CD8-positive, alpha-beta memory T cell (primary cell): ENCODE data around the gene ZNHIT3. TPM values are rescaled to one million over a fixed set of nuclear protein-coding genes. Genes with fewer than 3 reads are reported as not detected.

ENCODE experiments used
- CTCF ChIA-PET: fragments of 350-600 bp; sonication (Branson Sonifier 250); formaldehyde crosslinking; loops from one replicate; lab custom pipeline; 2021; ENCODE audit warnings: antibody characterized with exemption; lab: Charles Lee
- POLR2A ChIA-PET: fragments of 350-600 bp; sonication (Branson Sonifier 250); formaldehyde crosslinking; loops from one replicate; lab custom pipeline; 2021; ENCODE audit warnings: antibody characterized with exemption; lab: Charles Lee
- DNase-seq, 5 donors: peaks; one replicate each; pipeline versions ENCODE4 v3.0.0 to v3.0.0-alpha.2; 2020 to 2022; ENCODE audit warnings: mixed read lengths in 1 of 5
- H3K27ac ChIP-seq: one replicate; pipeline ENCODE4 v1.7.0; 2013; ENCODE audit warnings: low read depth, mild to moderate bottlenecking, low read length, moderate library complexity
- H3K27me3 ChIP-seq: 2 replicates; pipeline ENCODE4 v1.7.0; 2013; ENCODE audit warnings: low read length, mild to moderate bottlenecking; ENCODE audit not compliant: insufficient read depth, poor library complexity, severe bottlenecking
- H3K36me3 ChIP-seq: 2 replicates; pipeline ENCODE4 v1.7.0; 2013; ENCODE audit warnings: mild to moderate bottlenecking, low read length, moderate library complexity; ENCODE audit not compliant: insufficient read depth
- H3K4me1 ChIP-seq: 2 replicates; pipeline ENCODE4 v1.7.0; 2013; ENCODE audit warnings: mild to moderate bottlenecking, low read length, moderate library complexity; ENCODE audit not compliant: insufficient read depth
- H3K4me3 ChIP-seq: 2 replicates; pipeline ENCODE4 v1.7.0; 2013; ENCODE audit warnings: mild to moderate bottlenecking, low read length
- H3K9me3 ChIP-seq: 2 replicates; pipeline ENCODE4 v1.7.0; 2013; ENCODE audit warnings: mild to moderate bottlenecking, low read length
- H3K27ac Mint-ChIP-seq, 8 donors: one replicate each; pipeline ENCODE4 v1.8.0; 2020 to 2021; ENCODE audit warnings: mixed read lengths in 8 of 8, mild to moderate bottlenecking in 6 of 8, inconsistent platforms in 3 of 8, moderate library complexity in 3 of 8
- H3K27me3 Mint-ChIP-seq, 2 donors: one replicate each; pipeline ENCODE4 v1.8.0; 2020 to 2021; ENCODE audit warnings: mixed read lengths in 2 of 2, mild to moderate bottlenecking in 1 of 2, moderate library complexity in 1 of 2
- H3K36me3 Mint-ChIP-seq, 3 donors: one replicate each; pipeline ENCODE4 v1.8.0; 2020 to 2021; ENCODE audit warnings: mixed read lengths in 3 of 3, inconsistent platforms in 1 of 3, mild to moderate bottlenecking in 1 of 3
- H3K4me1 Mint-ChIP-seq, 3 donors: one replicate each; pipeline ENCODE4 v1.8.0; 2020 to 2021; ENCODE audit warnings: mixed read lengths in 3 of 3, inconsistent platforms in 1 of 3, mild to moderate bottlenecking in 1 of 3
- H3K4me3 Mint-ChIP-seq, 7 donors: one replicate each; pipeline ENCODE4 v1.8.0; 2020 to 2021; ENCODE audit warnings: mixed read lengths in 7 of 7, mild to moderate bottlenecking in 6 of 7, moderate library complexity in 4 of 7, inconsistent platforms in 2 of 7
- H3K9me3 Mint-ChIP-seq, 5 donors: one replicate each; pipeline ENCODE4 v1.8.0; 2020 to 2022; ENCODE audit warnings: mixed read lengths in 5 of 5, mild to moderate bottlenecking in 3 of 5, moderate library complexity in 2 of 5, inconsistent platforms in 1 of 5
- polyA plus RNA-seq: library from polyadenylated mRNA; unstranded; fragments of 300-500 nt; fragmentation: Illumina TruSeq; gene quantifications from one replicate; pipeline ENCODE4 v1.2.3, GENCODE V29; 2021
- total RNA-seq, 2 experiments: library from RNA; stranded (reverse); gene quantifications; one replicate each; pipeline ENCODE4 v1.2.3, GENCODE V29; 2021

The ZNHIT3 gene
- total and polyA plus RNA-seq, 3 experiments from 2014 or later: 57.6 to 89.4 (median 60.8) TPM

DNA sequence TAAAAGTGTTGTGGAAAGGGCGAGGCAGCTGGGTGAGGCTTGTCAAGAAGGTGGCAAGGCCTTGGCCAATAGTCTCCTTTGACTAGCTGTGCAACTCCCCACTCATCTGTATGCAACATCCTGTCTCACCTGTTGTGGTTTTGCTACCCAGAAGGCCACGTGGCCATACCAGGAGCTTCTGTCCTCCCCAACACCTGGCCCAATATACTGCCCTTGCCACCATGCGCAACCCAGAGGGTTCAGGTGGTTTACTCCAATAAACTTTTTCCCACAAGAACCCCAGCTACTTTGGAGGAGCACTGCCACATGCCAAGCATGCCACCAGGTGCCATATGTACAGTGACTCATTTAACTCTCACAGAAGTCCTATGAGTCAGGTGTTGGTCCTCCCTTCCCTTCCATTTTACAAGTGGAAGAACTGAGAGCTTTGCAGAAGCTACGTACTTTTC lies 38.0 kb downstream of the ZNHIT3 start:
- no peaks in the 10 kb centered on the region for H3K27me3 ChIP-seq
- CTCF ChIA-PET: interaction anchor here (1.1 to 2.9 kb wide), 2 partner anchors 10 to 41 kb away, joined by 4 to 13 read pairs; partner anchors contain the start of genes MYO19 and PIGW
- no peak overlapping the region for H3K4me3 ChIP-seq
- Mint-ChIP-seq H3K4me3 (no peak overlapping the region), H3K4me1 (peaks cover 8 to 12% (median 8%) of the 10 kb centered on the region in 3 donors), H3K27ac (peak overlapping the region in 3 of 8 donors; percentile 47 to 64 (median 52)), H3K27me3 (no peaks in the 10 kb centered on the region), H3K36me3 (peaks cover 7 to 65% (median 15%) of the 10 kb centered on the region in 3 donors), H3K9me3 (no peaks in the 10 kb centered on the region)
- H3K36me3 ChIP-seq: peaks cover 9% of the 10 kb centered on the region
- POLR2A ChIA-PET: no interaction called here
- no peak for DNase-seq
- no peaks in the 10 kb centered on the region for H3K9me3 ChIP-seq
- H3K4me1 ChIP-seq: no peaks in the 10 kb centered on the region
- no peak overlapping the region for H3K27ac ChIP-seq

DNA sequence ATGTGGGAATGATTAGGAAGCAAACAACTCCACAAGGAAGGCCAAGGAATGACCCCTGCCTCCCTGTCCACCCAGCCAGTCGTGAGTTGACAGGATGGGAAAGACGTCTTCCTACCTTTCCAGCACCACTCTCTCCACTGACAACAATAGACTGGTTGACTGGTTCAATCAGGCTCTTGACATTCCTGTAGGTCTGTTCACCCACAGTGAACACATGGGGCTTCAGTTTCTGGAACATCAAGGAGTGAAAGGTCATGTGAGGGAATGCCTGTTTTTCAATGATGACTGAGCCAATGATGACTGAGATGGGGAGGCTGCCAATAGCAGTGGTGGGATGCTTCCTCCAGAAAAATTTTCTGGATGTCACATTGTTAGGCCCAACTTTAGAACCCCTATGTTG lies 38.6 kb downstream of the ZNHIT3 start:
- Histone ChIP-seq H3K4me3 (no peak overlapping the region), H3K27me3 (no peaks in the 10 kb centered on the region), H3K9me3 (no peaks in the 10 kb centered on the region), H3K36me3 (peaks cover 9% of the 10 kb centered on the region), H3K27ac (no peak overlapping the region), H3K4me1 (no peaks in the 10 kb centered on the region)
- DNase-seq: no peak
- Mint-ChIP-seq H3K4me3 (no peak overlapping the region), H3K27me3 (no peaks in the 10 kb centered on the region), H3K9me3 (no peaks in the 10 kb centered on the region), H3K27ac (peak overlapping the region in 1 of 8 donors; percentile 51), H3K4me1 (peaks cover 8 to 12% (median 8%) of the 10 kb centered on the region in 3 donors), H3K36me3 (peaks cover 7 to 64% (median 15%) of the 10 kb centered on the region in 3 donors)
- CTCF ChIA-PET: interaction anchor here (2.9 kb wide), 1 partner anchor 9 kb away, joined by 13 read pairs; the partner anchor contains the start of genes MYO19 and PIGW
- POLR2A ChIA-PET: no interaction called here

DNA sequence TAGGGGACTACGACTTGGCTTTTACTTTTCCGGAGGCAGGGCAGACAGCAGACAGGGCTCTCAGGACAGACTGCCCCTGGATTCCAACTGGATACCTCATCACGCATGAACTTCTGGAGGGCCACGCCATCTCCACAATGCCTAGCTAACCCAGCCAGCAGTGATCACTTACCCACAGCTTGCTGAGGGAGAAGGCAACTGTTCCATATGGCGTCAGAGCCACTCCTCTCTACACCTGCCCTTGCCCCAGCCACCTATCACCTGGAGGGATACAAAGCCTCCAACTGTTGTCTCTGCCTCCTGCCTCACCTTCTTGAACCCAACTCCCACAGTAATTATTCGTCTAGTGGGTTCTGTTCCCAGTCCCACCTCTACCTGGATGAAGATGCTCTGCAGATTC lies 39.4 kb downstream of the ZNHIT3 start:
- Histone ChIP-seq H3K36me3 (peaks cover 9% of the 10 kb centered on the region), H3K4me3 (no peak overlapping the region), H3K27ac (no peak overlapping the region), H3K27me3 (no peaks in the 10 kb centered on the region), H3K9me3 (no peaks in the 10 kb centered on the region), H3K4me1 (no peaks in the 10 kb centered on the region)
- H3K9me3 Mint-ChIP-seq: no peaks in the 10 kb centered on the region
- peaks cover 8 to 12% (median 8%) of the 10 kb centered on the region in 3 donors for H3K4me1 Mint-ChIP-seq
- POLR2A ChIA-PET: no interaction called here
- DNase-seq: no peak
- H3K36me3 Mint-ChIP-seq: peaks cover 0 to 59% (median 9%) of the 10 kb centered on the region in 3 donors
- no peak overlapping the region for H3K27ac Mint-ChIP-seq
- no peak overlapping the region for H3K4me3 Mint-ChIP-seq
- H3K27me3 Mint-ChIP-seq: no peaks in the 10 kb centered on the region
- CTCF ChIA-PET: no interaction called here

DNA sequence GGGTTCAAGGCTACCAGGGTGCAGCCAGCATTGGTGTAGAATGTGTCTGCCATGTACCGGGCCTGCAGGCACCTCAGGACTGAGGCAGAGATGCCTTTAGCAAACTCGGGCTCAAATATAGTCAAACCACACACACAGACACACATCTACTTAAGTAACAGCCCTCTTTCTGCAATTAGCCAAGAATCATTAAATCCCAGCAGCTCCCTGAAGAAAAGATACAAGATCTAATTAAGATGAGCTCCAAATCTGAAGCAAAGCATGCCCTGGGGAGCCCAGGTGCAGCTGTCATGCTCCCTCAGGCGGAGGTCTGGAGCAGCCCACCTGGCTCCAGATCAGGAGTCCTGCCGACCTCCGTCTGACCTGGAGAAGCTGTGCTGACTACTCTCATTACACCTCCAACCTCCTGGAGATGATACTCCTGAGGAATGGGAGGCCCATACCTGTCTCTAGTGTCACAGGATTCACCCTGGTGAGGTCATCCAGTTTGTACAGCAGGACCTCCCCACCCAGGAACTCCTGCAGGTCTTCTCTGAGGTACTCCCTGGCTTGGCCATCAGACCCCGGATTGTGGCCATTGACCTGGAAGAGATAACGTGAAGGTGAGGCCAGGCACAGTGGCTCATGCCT lies 41.3 kb downstream of the ZNHIT3 start:
- no peaks in the 10 kb centered on the region for H3K27me3 ChIP-seq
- CTCF ChIA-PET: no interaction called here
- no peak overlapping the region for H3K4me3 ChIP-seq
- Mint-ChIP-seq H3K27ac (peak overlapping the region in 1 of 8 donors; percentile 8), H3K27me3 (no peaks in the 10 kb centered on the region), H3K36me3 (peaks cover 0 to 60% (median 11%) of the 10 kb centered on the region in 3 donors), H3K4me3 (no peak overlapping the region), H3K4me1 (peaks cover 8 to 12% (median 9%) of the 10 kb centered on the region in 3 donors), H3K9me3 (no peaks in the 10 kb centered on the region)
- no peak for DNase-seq
- H3K27ac ChIP-seq: no peak overlapping the region
- H3K9me3 ChIP-seq: no peaks in the 10 kb centered on the region
- POLR2A ChIA-PET: no interaction called here
- no peaks in the 10 kb centered on the region for H3K4me1 ChIP-seq
- peaks cover 9% of the 10 kb centered on the region for H3K36me3 ChIP-seq

DNA sequence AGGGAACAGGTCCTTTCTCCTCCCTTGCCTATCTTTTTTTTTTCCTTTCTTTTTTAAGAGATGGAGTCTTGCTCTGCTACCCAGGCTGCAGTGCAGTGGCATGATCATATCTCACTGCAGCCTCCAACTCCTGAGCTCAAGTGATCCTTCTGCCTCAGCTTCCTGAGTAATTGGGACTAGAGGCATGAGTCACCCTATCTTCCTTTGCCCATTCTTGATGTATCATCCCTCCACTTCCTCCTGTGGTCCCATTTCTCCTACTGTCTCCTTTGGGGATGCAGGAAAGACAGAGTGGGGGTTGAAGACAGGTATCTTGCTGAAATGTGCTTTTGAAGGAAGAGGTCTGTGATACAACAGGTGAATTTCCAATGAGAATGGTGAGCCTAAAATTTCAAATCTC lies 42.6 kb downstream of the ZNHIT3 start:
- no peak overlapping the region for H3K27ac ChIP-seq
- no peaks in the 10 kb centered on the region for H3K9me3 Mint-ChIP-seq
- no peaks in the 10 kb centered on the region for H3K9me3 ChIP-seq
- ChIA-PET CTCF (no interaction called here), POLR2A (no interaction called here)
- DNase-seq: no peak
- no peaks in the 10 kb centered on the region for H3K27me3 Mint-ChIP-seq
- H3K4me1 Mint-ChIP-seq: peaks cover 10 to 21% (median 15%) of the 10 kb centered on the region in 3 donors
- no peak overlapping the region for H3K4me3 Mint-ChIP-seq
- peaks cover 7% of the 10 kb centered on the region for H3K4me1 ChIP-seq
- H3K27ac Mint-ChIP-seq: peak overlapping the region in 3 of 8 donors; percentile 5 to 72 (median 58)
- no peak overlapping the region for H3K4me3 ChIP-seq
- H3K36me3 ChIP-seq: peaks cover 9% of the 10 kb centered on the region
- H3K27me3 ChIP-seq: no peaks in the 10 kb centered on the region
- peaks cover 0 to 59% (median 10%) of the 10 kb centered on the region in 3 donors for H3K36me3 Mint-ChIP-seq

GRCh38 chr17:36532435-36532975 lies 46.0 kb downstream of the ZNHIT3 start:
- no peaks in the 10 kb centered on the region for H3K27me3 Mint-ChIP-seq
- peaks cover 0 to 48% (median 3%) of the 10 kb centered on the region in 3 donors for H3K36me3 Mint-ChIP-seq
- peaks cover 17 to 37% (median 17%) of the 10 kb centered on the region in 3 donors for H3K4me1 Mint-ChIP-seq
- H3K4me1 ChIP-seq: peaks cover 16% of the 10 kb centered on the region
- H3K4me3 ChIP-seq: no peak overlapping the region
- POLR2A ChIA-PET: no interaction called here
- H3K27ac ChIP-seq: no peak overlapping the region
- peaks cover 5% of the 10 kb centered on the region for H3K36me3 ChIP-seq
- peak overlapping the region in 5 of 7 donors; percentile 17 to 97 (median 74) for H3K4me3 Mint-ChIP-seq
- no peaks in the 10 kb centered on the region for H3K27me3 ChIP-seq
- DNase-seq: no peak
- no peaks in the 10 kb centered on the region for H3K9me3 ChIP-seq
- CTCF ChIA-PET: no interaction called here
- no peaks in the 10 kb centered on the region for H3K9me3 Mint-ChIP-seq
- peak overlapping the region in 5 of 8 donors; percentile 6 to 94 (median 23) for H3K27ac Mint-ChIP-seq

GRCh38 chr17:36533935-36534839 lies 47.7 kb downstream of the ZNHIT3 start:
- Mint-ChIP-seq H3K4me1 (peaks cover 17 to 37% (median 17%) of the 10 kb centered on the region in 3 donors), H3K4me3 (peak overlapping the region; percentile 92 to 99 (median 97)), H3K27ac (peak overlapping the region; percentile 94 to 99 (median 98)), H3K9me3 (no peaks in the 10 kb centered on the region), H3K27me3 (no peaks in the 10 kb centered on the region), H3K36me3 (peaks cover 0 to 41% (median 7%) of the 10 kb centered on the region in 3 donors)
- POLR2A ChIA-PET: interaction anchor here (1.0 to 4.6 kb wide), 5 partner anchors 11 to 341 kb away, joined by 3 to 56 read pairs (median 7); partner anchors contain the start of genes GGNBP2, MRM1 and ZNHIT3
- Histone ChIP-seq H3K27me3 (no peaks in the 10 kb centered on the region), H3K36me3 (no peaks in the 10 kb centered on the region), H3K4me1 (peaks cover 16% of the 10 kb centered on the region), H3K9me3 (no peaks in the 10 kb centered on the region), H3K27ac (peak overlapping the region; percentile 95), H3K4me3 (peak overlapping the region; percentile 87)
- DNase-seq: peak in 2 of 5 donors; percentile 38 to 73
- CTCF ChIA-PET: interaction anchor here (0.7 to 3.0 kb wide), 7 partner anchors 10 to 68 kb away, joined by 3 to 24 read pairs (median 6); partner anchors contain the start of genes GGNBP2 and MRM1
